Measurements from ENCODE around the gene RPRD1B.

RPRD1B gene

DNA sequence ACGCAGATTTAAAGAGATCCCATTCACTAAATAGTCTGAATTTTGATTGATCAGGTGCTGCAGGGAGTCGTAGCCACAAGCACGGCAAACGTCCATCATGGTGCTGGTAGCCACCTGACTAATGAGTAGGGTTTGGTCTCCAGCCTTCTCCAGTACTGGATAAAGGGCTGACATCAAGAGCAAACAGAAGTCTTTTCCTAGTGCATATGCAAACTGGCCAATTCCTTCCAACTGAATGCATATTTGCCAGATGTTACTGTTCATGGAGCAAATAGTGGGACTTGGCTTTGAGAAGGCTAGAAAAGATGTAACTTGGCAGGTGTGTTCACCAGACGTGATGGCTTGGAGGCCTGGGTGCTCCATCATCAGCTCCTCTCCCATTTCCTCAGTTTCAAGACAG is 21.9 kb upstream of the RPRD1B start:
- H3K4me1 ChIP-seq (ENCODE audit: insufficient read depth, low read length, severe bottlenecking) = no peaks in the 10 kb centered on the region
- no peak overlapping the region for H3K4me2 ChIP-seq (ENCODE audit: low read length)
- no peaks in the 10 kb centered on the region for H3K9me3 ChIP-seq (ENCODE audit: low read length)
- no peaks in the 10 kb centered on the region for H3K9me2 ChIP-seq (ENCODE audit: low read depth, low read length)
- TF ChIP-seq, protein P1, sequence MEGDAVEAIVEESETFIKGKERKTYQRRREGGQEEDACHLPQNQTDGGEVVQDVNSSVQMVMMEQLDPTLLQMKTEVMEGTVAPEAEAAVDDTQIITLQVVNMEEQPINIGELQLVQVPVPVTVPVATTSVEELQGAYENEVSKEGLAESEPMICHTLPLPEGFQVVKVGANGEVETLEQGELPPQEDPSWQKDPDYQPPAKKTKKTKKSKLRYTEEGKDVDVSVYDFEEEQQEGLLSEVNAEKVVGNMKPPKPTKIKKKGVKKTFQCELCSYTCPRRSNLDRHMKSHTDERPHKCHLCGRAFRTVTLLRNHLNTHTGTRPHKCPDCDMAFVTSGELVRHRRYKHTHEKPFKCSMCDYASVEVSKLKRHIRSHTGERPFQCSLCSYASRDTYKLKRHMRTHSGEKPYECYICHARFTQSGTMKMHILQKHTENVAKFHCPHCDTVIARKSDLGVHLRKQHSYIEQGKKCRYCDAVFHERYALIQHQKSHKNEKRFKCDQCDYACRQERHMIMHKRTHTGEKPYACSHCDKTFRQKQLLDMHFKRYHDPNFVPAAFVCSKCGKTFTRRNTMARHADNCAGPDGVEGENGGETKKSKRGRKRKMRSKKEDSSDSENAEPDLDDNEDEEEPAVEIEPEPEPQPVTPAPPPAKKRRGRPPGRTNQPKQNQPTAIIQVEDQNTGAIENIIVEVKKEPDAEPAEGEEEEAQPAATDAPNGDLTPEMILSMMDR (IDR thresholded peaks at IDR 0.05; ENCODE audit: low read length) = no peak
- no peak for TF ChIP-seq EZH2 (IDR thresholded peaks at IDR 0.05; ENCODE audit: borderline replicate concordance, low read length)
- H3K4me3 ChIP-seq (ENCODE audit: low read depth, low read length, poor library complexity, severe bottlenecking) = no peak overlapping the region
- H3K27me3 ChIP-seq (ENCODE audit: insufficient read depth, low read length) = no peaks in the 10 kb centered on the region
- H3F3A ChIP-seq (ENCODE audit: insufficient read depth, low read length) = no peaks in the 10 kb centered on the region
- peaks cover 79% of the 10 kb centered on the region for H3K36me3 ChIP-seq (ENCODE audit: insufficient read depth, low read length)
- no peak overlapping the region for H3K9ac ChIP-seq (ENCODE audit: low read length)
- H2AFZ ChIP-seq (ENCODE audit: low read length) = no peak overlapping the region
- no peaks in the 10 kb centered on the region for H4K20me1 ChIP-seq (ENCODE audit: insufficient read depth, low read length)
- H3K27ac ChIP-seq (ENCODE audit: low read depth, low read length, poor library complexity, severe bottlenecking) = no peak overlapping the region
- H3K79me2 ChIP-seq (ENCODE audit: insufficient read depth, low read length) = no peaks in the 10 kb centered on the region

DNA sequence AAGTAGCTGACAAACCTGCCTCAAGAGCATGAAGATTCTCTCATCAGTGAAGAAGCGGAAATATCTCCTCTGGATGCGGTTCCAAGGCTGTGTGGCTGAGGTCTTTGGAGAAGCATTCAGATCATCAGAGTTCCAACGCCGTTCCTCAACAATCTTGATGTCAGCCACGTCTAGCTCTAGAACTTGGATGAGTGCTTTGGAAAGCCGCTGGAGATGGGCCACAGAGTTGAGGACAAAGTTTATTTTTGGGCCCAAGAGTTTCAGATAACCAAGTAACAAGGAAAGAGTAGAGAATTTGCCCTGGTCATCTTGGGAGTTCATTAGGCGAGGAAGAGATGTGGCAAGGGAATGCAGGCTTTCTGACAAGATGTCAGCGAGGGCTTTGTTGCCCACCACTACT is 21.2 kb upstream of the RPRD1B start:
- Histone ChIP-seq H3K4me1 (ENCODE audit: insufficient read depth, low read length, severe bottlenecking) (no peaks in the 10 kb centered on the region), H3K27ac (ENCODE audit: low read depth, low read length, poor library complexity, severe bottlenecking) (no peak overlapping the region), H3K4me2 (ENCODE audit: low read length) (no peak overlapping the region), H3K27me3 (ENCODE audit: insufficient read depth, low read length) (no peaks in the 10 kb centered on the region), H3F3A (ENCODE audit: insufficient read depth, low read length) (no peaks in the 10 kb centered on the region), H3K4me3 (ENCODE audit: low read depth, low read length, poor library complexity, severe bottlenecking) (no peak overlapping the region), H3K9ac (ENCODE audit: low read length) (no peak overlapping the region), H4K20me1 (ENCODE audit: insufficient read depth, low read length) (no peaks in the 10 kb centered on the region), H2AFZ (ENCODE audit: low read length) (no peak overlapping the region), H3K79me2 (ENCODE audit: insufficient read depth, low read length) (no peaks in the 10 kb centered on the region), H3K9me2 (ENCODE audit: low read depth, low read length) (no peaks in the 10 kb centered on the region), H3K9me3 (ENCODE audit: low read length) (no peaks in the 10 kb centered on the region; the same call in 1 of the 2 replicates), H3K36me3 (ENCODE audit: insufficient read depth, low read length) (peaks cover 82% of the 10 kb centered on the region)
- TF ChIP-seq EZH2 (IDR thresholded peaks at IDR 0.05; ENCODE audit: borderline replicate concordance, low read length) = no peak
- TF ChIP-seq, protein P1 (IDR thresholded peaks at IDR 0.05; ENCODE audit: low read length) = no peak

DNA sequence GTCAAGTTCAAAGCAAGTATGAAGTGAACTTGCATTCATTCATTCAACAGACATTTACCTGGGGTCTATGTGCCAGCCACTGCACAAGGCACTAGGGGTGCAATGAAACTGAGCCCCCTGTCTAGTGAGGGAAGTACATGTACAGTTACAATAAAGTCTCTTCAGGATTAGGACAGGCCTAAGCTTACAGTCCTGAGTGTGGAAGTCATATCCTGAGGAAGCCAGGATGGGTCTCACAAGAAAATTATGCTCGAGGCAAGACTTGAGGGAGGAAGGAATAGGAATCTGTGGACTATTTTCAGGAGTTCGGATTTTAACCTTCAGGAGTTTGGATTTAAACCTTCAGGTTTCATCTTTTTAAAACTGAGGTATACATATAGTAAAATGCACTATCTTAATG is 19.7 kb upstream of the RPRD1B start:
- H3K4me2 ChIP-seq (ENCODE audit: low read length) = no peak overlapping the region
- H3K36me3 ChIP-seq (ENCODE audit: insufficient read depth, low read length) = peaks cover 91% of the 10 kb centered on the region
- no peak overlapping the region for H3K4me3 ChIP-seq (ENCODE audit: low read depth, low read length, poor library complexity, severe bottlenecking)
- H3F3A ChIP-seq (ENCODE audit: insufficient read depth, low read length) = no peaks in the 10 kb centered on the region
- no peak overlapping the region for H3K9ac ChIP-seq (ENCODE audit: low read length)
- H4K20me1 ChIP-seq (ENCODE audit: insufficient read depth, low read length) = no peaks in the 10 kb centered on the region
- peaks cover 6% of the 10 kb centered on the region; the same call in 1 of the 2 replicates for H3K79me2 ChIP-seq (ENCODE audit: insufficient read depth, low read length)
- no peaks in the 10 kb centered on the region for H3K9me2 ChIP-seq (ENCODE audit: low read depth, low read length)
- peaks cover 9% of the 10 kb centered on the region; the same call in 1 of the 2 replicates for H3K9me3 ChIP-seq (ENCODE audit: low read length)
- no peaks in the 10 kb centered on the region for H3K4me1 ChIP-seq (ENCODE audit: insufficient read depth, low read length, severe bottlenecking)
- no peak overlapping the region for H3K27ac ChIP-seq (ENCODE audit: low read depth, low read length, poor library complexity, severe bottlenecking)
- no peak overlapping the region for H2AFZ ChIP-seq (ENCODE audit: low read length)
- no peak for TF ChIP-seq EZH2 (IDR thresholded peaks at IDR 0.05; ENCODE audit: borderline replicate concordance, low read length)
- TF ChIP-seq, protein P1 (IDR thresholded peaks at IDR 0.05; ENCODE audit: low read length) = no peak
- no peaks in the 10 kb centered on the region for H3K27me3 ChIP-seq (ENCODE audit: insufficient read depth, low read length)

Measured in OCI-LY1 (cell line).